ENCODE measurements around the gene NUP93. TPM values are rescaled to one million over a fixed set of nuclear protein-coding genes. Genes with fewer than 3 reads are reported as not detected.

The NUP93 gene
- polyA plus RNA-seq, 1 experiment: 46.4 TPM

GRCh38 chr16:56684256-56684925 lies 45.5 kb upstream of the NUP93 start:
- no peak for DNase-seq (ENCODE audit: low read depth, low spot score)
- POLR2A ChIA-PET: no interaction called here
- CTCF ChIA-PET: no interaction called here

DNA sequence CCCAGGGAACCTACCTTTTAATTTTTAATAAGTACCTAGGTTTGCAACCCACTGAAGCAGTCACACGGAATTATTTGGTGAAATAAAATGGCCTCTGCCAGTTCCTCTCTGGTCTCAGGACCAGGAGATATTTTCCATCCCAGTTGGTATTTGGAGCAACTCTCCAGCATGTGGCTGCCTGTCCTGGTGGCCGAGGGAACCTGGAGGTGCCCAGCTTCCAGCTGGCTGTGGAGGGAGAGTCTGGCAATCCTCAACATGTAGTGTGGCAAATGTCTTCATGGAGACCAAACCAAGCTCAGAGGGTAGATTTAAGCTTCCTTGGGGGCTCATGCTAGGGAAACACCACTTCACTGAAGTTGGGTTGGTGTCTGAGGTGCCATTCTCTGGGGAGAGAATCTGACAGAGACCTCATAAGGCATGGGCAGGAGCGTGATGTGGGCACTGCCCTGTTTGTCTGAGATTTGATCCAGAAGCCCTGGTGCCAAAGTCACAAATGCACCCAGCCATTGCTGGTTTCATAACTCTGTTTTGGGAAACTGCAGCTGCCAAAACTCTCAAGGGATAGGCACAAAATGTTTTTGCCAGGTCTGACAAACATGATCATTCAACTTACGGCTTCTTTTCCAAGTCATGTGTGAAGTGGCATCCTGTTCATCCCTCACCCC lies 44.9 kb upstream of the NUP93 start:
- no peak for TF ChIP-seq CTCF (IDR thresholded peaks at IDR 0.05; ENCODE audit: low read depth, low read length)
- POLR2A ChIA-PET: no interaction called here
- Histone ChIP-seq H3K4me3 (ENCODE audit: low read depth, low read length) (no peak overlapping the region), H3K27me3 (ENCODE audit: control insufficient read depth, insufficient read depth, low read length) (no peaks in the 10 kb centered on the region), H3K9me3 (ENCODE audit: control insufficient read depth, insufficient read depth, low read length) (peaks cover 13% of the 10 kb centered on the region), H3K27ac (ENCODE audit: low read depth, low read length) (no peak overlapping the region)
- CTCF ChIA-PET: no interaction called here
- no peak for DNase-seq (ENCODE audit: low read depth, low spot score)

More at GRCh38 chr16:56684256-56684925, 45.5 kb upstream of the NUP93 start:
- H3K27ac ChIP-seq (ENCODE audit: low read depth, low read length): no peak overlapping the region
- TF ChIP-seq CTCF (IDR thresholded peaks at IDR 0.05; ENCODE audit: low read depth, low read length): no peak
- no peaks in the 10 kb centered on the region for H3K27me3 ChIP-seq (ENCODE audit: control insufficient read depth, insufficient read depth, low read length)
- H3K4me3 ChIP-seq (ENCODE audit: low read depth, low read length): no peak overlapping the region
- peaks cover 13% of the 10 kb centered on the region for H3K9me3 ChIP-seq (ENCODE audit: control insufficient read depth, insufficient read depth, low read length)

- TF ChIP-seq CTCF (IDR thresholded peaks at IDR 0.05; ENCODE audit: low read depth, low read length): no peak
- H3K27me3 ChIP-seq (ENCODE audit: control insufficient read depth, insufficient read depth, low read length): no peaks in the 10 kb centered on the region
- no peak overlapping the region for H3K4me3 ChIP-seq (ENCODE audit: low read depth, low read length)
- H3K27ac ChIP-seq (ENCODE audit: low read depth, low read length): no peak overlapping the region
- DNase-seq (ENCODE audit: low read depth, low spot score): no peak
- ChIA-PET POLR2A (no interaction called here), CTCF (interaction anchor here (1.0 kb wide), 1 partner anchor 15 kb away, joined by 4 read pairs; no protein-coding TSS in a partner anchor)
- peaks cover 13% of the 10 kb centered on the region for H3K9me3 ChIP-seq (ENCODE audit: control insufficient read depth, insufficient read depth, low read length)
These were observed 43.2 kb upstream of the NUP93 start for GRCh38 chr16:56686758-56687157.

GRCh38 chr16:56688762-56689161 lies 41.2 kb upstream of the NUP93 start:
- CTCF ChIA-PET: interaction anchor here (2.1 kb wide), 1 partner anchor 13 kb away, joined by 10 read pairs; no protein-coding TSS in a partner anchor
- no peak for DNase-seq (ENCODE audit: low read depth, low spot score)

More at GRCh38 chr16:56688762-56689161, 41.2 kb upstream of the NUP93 start:
- peaks cover 13% of the 10 kb centered on the region for H3K9me3 ChIP-seq (ENCODE audit: control insufficient read depth, insufficient read depth, low read length)
- no peak overlapping the region for H3K4me3 ChIP-seq (ENCODE audit: low read depth, low read length)
- no peak for TF ChIP-seq CTCF (IDR thresholded peaks at IDR 0.05; ENCODE audit: low read depth, low read length)
- POLR2A ChIA-PET: no interaction called here
- no peaks in the 10 kb centered on the region for H3K27me3 ChIP-seq (ENCODE audit: control insufficient read depth, insufficient read depth, low read length)
- H3K27ac ChIP-seq (ENCODE audit: low read depth, low read length): no peak overlapping the region

Data from AG04450 (cell line).